Lower lobe of right lung (tissue), 2 donors: ENCODE results near the gene HK2. TPM values are rescaled to one million over a fixed set of nuclear protein-coding genes. Genes with fewer than 3 reads are reported as not detected.

ENCODE experiments used
- ATAC-seq, 2 donors: fragments of 200-7000 bp; cut with Tn5 transposase; one replicate each; pipeline ENCODE4 v1.9.1; 2020 to 2022; ENCODE audit warnings: mild to moderate bottlenecking in 2 of 2, moderate library complexity in 2 of 2
- DNase-seq: peaks from one replicate; pipeline ENCODE4 v3.0.0-alpha.2; 2020
- H3K27ac ChIP-seq: fragments of 200-600 bp; one replicate; pipeline ENCODE4 v1.8.0; 2022
- H3K27me3 ChIP-seq: fragments of 200-600 bp; one replicate; pipeline ENCODE4 v1.8.0; 2022; ENCODE audit warnings: low read depth
- H3K36me3 ChIP-seq: fragments of 200-600 bp; one replicate; pipeline ENCODE4 v1.8.0; 2022; ENCODE audit warnings: mild to moderate bottlenecking
- H3K4me1 ChIP-seq: fragments of 200-600 bp; one replicate; pipeline ENCODE4 v1.8.0; 2022
- H3K4me3 ChIP-seq: fragments of 200-600 bp; one replicate; pipeline ENCODE4 v1.8.0; 2022; ENCODE audit warnings: mild to moderate bottlenecking
- H3K9me3 ChIP-seq: fragments of 200-600 bp; one replicate; pipeline ENCODE4 v1.8.0; 2022
- intact Hi-C: fragments of 100-400 bp; cut with DNase I; formaldehyde crosslinking; loops from one replicate; pipeline ENCODE4 v1.11.0; 2022
- total RNA-seq: library from RNA; stranded (reverse); fragmentation: NEBNext Ultra II Directional; extraction: Animal tissue kit (Norgen Biotek cat#: 25700); gene quantifications from one replicate; pipeline ENCODE4 v1.2.1, GENCODE V29; 2021
- TF ChIP-seq, protein P1 (sequence below): fragments of 200-600 bp; IDR thresholded peaks from one replicate; pipeline ENCODE4 v1.8.0; 2022; ENCODE audit warnings: antibody characterized with exemption, mild to moderate bottlenecking
- donor health status: DM: no; HTN: yes; CAD: no; lungs with severe emphysema.

HK2 gene
- total RNA-seq, 1 donor from 2014 or later: 86.7 TPM

GRCh38 chr2:74841641-74842040, 7.7 kb downstream of the HK2 start:
- Histone ChIP-seq H3K27me3 (no peaks in the 10 kb centered on the region), H3K36me3 (no peaks in the 10 kb centered on the region), H3K27ac (no peak overlapping the region), H3K9me3 (no peaks in the 10 kb centered on the region), H3K4me1 (peaks cover 61% of the 10 kb centered on the region), H3K4me3 (no peak overlapping the region)
- DNase-seq (no peak), ATAC-seq (no peak)
- TF ChIP-seq, protein P1, sequence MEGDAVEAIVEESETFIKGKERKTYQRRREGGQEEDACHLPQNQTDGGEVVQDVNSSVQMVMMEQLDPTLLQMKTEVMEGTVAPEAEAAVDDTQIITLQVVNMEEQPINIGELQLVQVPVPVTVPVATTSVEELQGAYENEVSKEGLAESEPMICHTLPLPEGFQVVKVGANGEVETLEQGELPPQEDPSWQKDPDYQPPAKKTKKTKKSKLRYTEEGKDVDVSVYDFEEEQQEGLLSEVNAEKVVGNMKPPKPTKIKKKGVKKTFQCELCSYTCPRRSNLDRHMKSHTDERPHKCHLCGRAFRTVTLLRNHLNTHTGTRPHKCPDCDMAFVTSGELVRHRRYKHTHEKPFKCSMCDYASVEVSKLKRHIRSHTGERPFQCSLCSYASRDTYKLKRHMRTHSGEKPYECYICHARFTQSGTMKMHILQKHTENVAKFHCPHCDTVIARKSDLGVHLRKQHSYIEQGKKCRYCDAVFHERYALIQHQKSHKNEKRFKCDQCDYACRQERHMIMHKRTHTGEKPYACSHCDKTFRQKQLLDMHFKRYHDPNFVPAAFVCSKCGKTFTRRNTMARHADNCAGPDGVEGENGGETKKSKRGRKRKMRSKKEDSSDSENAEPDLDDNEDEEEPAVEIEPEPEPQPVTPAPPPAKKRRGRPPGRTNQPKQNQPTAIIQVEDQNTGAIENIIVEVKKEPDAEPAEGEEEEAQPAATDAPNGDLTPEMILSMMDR: no peak
- intact Hi-C loops: no loop called here

DNA sequence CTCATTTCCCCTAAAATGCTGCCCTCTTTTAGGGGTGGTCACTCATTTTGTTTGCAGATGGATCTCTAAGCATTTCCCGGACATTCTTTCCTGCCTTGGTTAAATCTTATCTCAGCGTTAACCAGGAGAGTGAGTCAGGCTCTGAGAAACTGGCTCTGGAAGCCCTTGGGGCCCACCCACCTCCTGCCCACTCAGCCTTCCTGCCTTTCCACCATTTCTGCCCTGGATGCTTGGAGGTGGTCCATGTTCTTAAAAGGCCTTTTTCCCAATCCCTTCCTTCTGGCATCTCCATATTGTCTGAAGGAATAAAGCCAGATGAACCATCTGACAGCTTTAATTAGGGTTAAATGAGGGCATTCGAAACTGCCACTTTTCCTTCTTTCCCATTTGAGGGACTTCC, 9.5 kb downstream of the HK2 start:
- no peaks in the 10 kb centered on the region for H3K36me3 ChIP-seq
- no peaks in the 10 kb centered on the region for H3K27me3 ChIP-seq
- H3K4me3 ChIP-seq: no peak overlapping the region
- H3K4me1 ChIP-seq: peaks cover 71% of the 10 kb centered on the region
- TF ChIP-seq, protein P1: no peak
- DNase-seq (no peak), ATAC-seq (no peak)
- intact Hi-C loops: no loop called here
- peak overlapping the region; percentile 70 for H3K27ac ChIP-seq
- no peaks in the 10 kb centered on the region for H3K9me3 ChIP-seq

DNA sequence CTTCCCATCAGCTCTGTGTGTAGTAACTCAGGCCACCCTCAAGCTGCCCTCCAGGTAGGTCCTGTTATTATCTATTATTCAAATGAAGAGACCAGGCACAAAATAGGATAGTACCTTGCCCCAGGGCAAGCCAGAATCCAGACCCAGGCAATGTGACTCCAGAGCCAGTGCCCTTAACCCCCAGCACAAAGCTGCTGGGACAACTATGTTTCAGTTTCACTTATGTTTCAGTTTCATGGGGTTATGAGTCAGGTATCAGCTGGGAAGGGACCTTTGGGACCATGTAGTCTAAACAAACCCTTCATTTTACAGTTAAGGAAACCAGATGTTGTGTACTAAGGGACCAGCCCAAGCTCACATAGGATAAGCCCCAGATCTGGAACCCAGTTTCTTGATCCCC, 10.0 kb downstream of the HK2 start:
- ATAC-seq: peak; percentile 36 to 52
- no peak for DNase-seq

DNA sequence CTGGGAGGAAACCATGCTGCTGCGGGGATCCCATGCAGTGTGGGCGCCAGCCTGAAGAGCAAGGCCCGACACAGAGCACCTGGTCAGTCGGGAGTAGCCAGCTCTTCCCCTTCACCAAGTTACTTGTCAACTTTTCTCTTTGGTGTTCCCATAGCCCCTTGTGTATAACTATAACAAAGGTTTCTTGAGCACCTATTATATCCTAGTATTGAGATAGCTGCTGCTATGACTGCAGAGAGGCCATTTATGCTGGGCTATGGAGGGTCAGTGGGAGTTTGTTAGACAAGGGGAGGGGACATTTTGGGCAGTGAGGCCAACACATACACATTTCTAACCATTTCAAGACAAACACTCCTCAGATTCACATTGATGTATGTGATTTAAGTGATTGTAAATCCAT, 10.8 kb downstream of the HK2 start:
- H3K27ac ChIP-seq: peak overlapping the region; percentile 70
- intact Hi-C loops: no loop called here
- peaks cover 84% of the 10 kb centered on the region for H3K4me1 ChIP-seq
- H3K4me3 ChIP-seq: no peak overlapping the region
- H3K27me3 ChIP-seq: no peaks in the 10 kb centered on the region
- H3K36me3 ChIP-seq: no peaks in the 10 kb centered on the region
- no peaks in the 10 kb centered on the region for H3K9me3 ChIP-seq
- TF ChIP-seq, protein P1: no peak
- no peak for ATAC-seq
- no peak for DNase-seq

More for the DNA sequence above, 10.0 kb downstream of the HK2 start:
- H3K27me3 ChIP-seq: no peaks in the 10 kb centered on the region
- no peaks in the 10 kb centered on the region for H3K9me3 ChIP-seq
- H3K4me3 ChIP-seq: no peak overlapping the region
- TF ChIP-seq, protein P1: no peak
- intact Hi-C loops: no loop called here
- H3K27ac ChIP-seq: peak overlapping the region; percentile 70
- H3K36me3 ChIP-seq: no peaks in the 10 kb centered on the region
- peaks cover 76% of the 10 kb centered on the region for H3K4me1 ChIP-seq

- peak; percentile 93 to 95 for ATAC-seq
- peak overlapping the region; percentile 70 for H3K27ac ChIP-seq
- no peak overlapping the region for H3K4me3 ChIP-seq
- no peaks in the 10 kb centered on the region for H3K27me3 ChIP-seq
- peaks cover 89% of the 10 kb centered on the region for H3K4me1 ChIP-seq
- TF ChIP-seq, protein P1: no peak
- intact Hi-C loops: no loop called here
- H3K9me3 ChIP-seq: no peaks in the 10 kb centered on the region
- H3K36me3 ChIP-seq: no peaks in the 10 kb centered on the region
- peak; percentile 91 for DNase-seq
These were observed 11.4 kb downstream of the HK2 start for GRCh38 chr2:74845217-74845751.
